ENCODE data around the gene BRI3BP. TPM values are rescaled to one million over a fixed set of nuclear protein-coding genes. Genes with fewer than 3 reads are reported as not detected.

BRI3BP gene
- total RNA-seq, 2 donors from 2014 or later: 5.9 to 8.0 TPM

DNA sequence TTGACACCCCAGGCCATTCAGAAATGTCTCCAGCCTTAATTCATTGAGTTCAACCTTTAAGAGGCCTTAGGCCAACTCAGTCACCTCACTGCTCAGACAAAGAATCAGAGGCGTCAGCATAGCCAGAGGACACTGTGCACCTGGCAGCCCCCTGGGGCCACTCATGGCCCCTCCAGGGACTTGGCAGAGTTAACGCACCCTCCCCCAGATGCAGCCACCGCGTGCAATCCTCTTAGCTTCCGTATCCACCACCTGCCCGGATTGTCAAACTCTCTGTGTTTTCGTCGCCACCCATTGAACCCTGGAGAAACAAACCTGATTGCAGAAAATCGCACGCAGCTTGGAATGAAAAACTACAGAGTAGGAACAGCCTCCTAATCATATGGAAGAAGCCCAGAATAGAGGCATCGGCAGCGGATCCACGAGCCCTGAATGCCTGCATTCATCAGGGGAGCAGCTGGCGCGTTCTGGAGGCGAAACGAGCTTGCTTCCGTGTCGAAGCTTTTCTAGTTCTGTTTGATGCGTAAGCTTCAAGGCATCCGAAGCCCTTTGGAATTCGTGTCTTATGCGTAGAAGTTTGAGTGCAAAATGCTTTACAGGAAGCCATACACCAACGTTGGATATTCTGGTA, 22.4 kb downstream of the BRI3BP start:
- Histone ChIP-seq H3K27ac (no peak overlapping the region), H3K36me3 (replicated peaks in 1 of 2; ENCODE audit: insufficient read depth in 1 of 2, low read depth in 2 of 2) (no peaks in the 10 kb centered on the region), H3K9me3 (no peaks in the 10 kb centered on the region), H3K4me3 (no peak overlapping the region), H3K4me1 (peaks cover 23% of the 10 kb centered on the region), H3K27me3 (no peaks in the 10 kb centered on the region)
- no peak for DNase-seq
- TF ChIP-seq, protein P1, sequence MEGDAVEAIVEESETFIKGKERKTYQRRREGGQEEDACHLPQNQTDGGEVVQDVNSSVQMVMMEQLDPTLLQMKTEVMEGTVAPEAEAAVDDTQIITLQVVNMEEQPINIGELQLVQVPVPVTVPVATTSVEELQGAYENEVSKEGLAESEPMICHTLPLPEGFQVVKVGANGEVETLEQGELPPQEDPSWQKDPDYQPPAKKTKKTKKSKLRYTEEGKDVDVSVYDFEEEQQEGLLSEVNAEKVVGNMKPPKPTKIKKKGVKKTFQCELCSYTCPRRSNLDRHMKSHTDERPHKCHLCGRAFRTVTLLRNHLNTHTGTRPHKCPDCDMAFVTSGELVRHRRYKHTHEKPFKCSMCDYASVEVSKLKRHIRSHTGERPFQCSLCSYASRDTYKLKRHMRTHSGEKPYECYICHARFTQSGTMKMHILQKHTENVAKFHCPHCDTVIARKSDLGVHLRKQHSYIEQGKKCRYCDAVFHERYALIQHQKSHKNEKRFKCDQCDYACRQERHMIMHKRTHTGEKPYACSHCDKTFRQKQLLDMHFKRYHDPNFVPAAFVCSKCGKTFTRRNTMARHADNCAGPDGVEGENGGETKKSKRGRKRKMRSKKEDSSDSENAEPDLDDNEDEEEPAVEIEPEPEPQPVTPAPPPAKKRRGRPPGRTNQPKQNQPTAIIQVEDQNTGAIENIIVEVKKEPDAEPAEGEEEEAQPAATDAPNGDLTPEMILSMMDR (IDR thresholded peaks at IDR 0.05): no peak
- TF ChIP-seq POLR2A (IDR thresholded peaks at IDR 0.05): no peak
- 92 to 96% methylated on average over 24 of the region's 24 CpGs for WGBS, 2 donors
- no peak for ATAC-seq
- intact Hi-C loops (cut with DNase I): no loop called here

DNA sequence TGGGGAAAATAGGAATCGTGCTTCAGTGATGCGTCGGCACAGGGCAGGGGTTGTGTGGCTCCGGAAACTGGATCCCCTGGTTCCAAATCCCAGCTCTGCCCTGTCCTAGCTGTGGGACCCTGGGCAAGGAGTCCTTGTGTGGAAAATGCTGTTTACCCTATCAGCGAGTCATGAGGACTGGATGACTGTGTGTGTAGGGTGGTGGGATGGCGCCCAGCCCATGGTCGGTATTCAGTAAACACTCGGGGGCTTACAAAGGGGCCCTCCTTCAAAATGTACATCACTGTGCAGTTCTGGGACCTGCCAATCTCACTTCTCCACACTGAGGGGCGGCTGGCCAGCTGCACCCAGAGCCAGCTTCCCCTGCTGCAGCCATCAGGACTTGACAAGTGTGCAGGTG, 24.4 kb downstream of the BRI3BP start:
- no peak for TF ChIP-seq POLR2A (IDR thresholded peaks at IDR 0.05)
- TF ChIP-seq, protein P1 (IDR thresholded peaks at IDR 0.05): no peak
- Histone ChIP-seq H3K36me3 (replicated peaks in 1 of 2; ENCODE audit: insufficient read depth in 1 of 2, low read depth in 2 of 2) (no peaks in the 10 kb centered on the region), H3K4me3 (no peak overlapping the region), H3K9me3 (no peaks in the 10 kb centered on the region), H3K4me1 (peaks cover 22% of the 10 kb centered on the region), H3K27ac (no peak overlapping the region), H3K27me3 (no peaks in the 10 kb centered on the region)
- intact Hi-C loops (cut with DNase I): no loop called here
- ATAC-seq (no peak), DNase-seq (no peak)
- 95 to 97% methylated on average over 9 of the region's 9 CpGs for WGBS, 2 donors

DNA sequence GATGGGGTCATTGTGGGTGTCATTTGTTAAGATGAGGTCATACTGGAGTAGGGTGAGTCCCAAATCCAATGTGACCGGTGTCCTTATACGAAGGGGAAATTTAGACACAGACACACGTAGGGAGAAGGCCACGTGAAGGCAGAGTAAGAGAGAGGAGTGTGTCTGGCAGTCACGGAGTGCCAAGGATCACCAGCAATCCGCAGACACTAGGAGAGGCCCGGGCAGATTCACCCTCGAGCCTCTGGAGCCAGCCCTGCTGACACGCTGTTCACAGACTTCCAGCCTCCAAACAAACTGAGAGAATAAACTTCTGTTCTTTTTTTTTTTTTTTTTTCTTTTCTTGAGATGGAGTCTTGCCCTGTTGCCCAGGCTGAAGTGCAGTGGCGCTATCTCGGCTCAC, 24.9 kb downstream of the BRI3BP start:
- Histone ChIP-seq H3K9me3 (no peaks in the 10 kb centered on the region), H3K4me3 (no peak overlapping the region), H3K27ac (no peak overlapping the region), H3K27me3 (no peaks in the 10 kb centered on the region), H3K4me1 (peaks cover 17% of the 10 kb centered on the region), H3K36me3 (replicated peaks in 1 of 2; ENCODE audit: insufficient read depth in 1 of 2, low read depth in 2 of 2) (no peaks in the 10 kb centered on the region)
- DNase-seq: no peak
- TF ChIP-seq, protein P1 (IDR thresholded peaks at IDR 0.05): no peak
- intact Hi-C loops (cut with DNase I): no loop called here
- 96 to 98% methylated on average over 11 of the region's 11 CpGs for WGBS, 2 donors
- no peak for ATAC-seq

DNA sequence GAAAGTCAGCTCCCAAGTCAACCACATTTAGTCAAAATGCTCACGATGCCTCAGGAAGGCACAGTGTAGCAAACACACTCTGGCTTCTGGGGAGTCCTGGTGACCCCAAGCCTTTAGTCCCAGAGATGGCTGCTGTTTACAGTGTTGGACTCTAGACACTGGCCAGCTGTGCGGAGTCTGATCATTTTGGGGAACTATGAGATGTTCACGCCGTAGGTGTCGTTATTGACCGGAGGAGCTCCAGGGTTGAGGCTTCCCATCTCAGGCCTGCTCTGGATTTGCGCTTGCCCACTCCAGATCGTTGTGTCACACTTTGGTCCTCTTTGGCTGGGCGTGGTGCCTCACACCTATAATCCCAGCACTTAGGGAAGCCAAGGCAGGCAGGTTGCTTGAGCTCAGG, 27.7 kb downstream of the BRI3BP start:
- 96% methylated on average over 7 to 9 of the region's 9 CpGs for WGBS, 2 donors
- Histone ChIP-seq H3K4me1 (no peaks in the 10 kb centered on the region), H3K27ac (no peak overlapping the region), H3K4me3 (no peak overlapping the region), H3K9me3 (no peaks in the 10 kb centered on the region), H3K36me3 (replicated peaks in 1 of 2; ENCODE audit: insufficient read depth in 1 of 2, low read depth in 2 of 2) (no peaks in the 10 kb centered on the region), H3K27me3 (no peaks in the 10 kb centered on the region)
- TF ChIP-seq POLR2A (IDR thresholded peaks at IDR 0.05): no peak
- TF ChIP-seq, protein P1 (IDR thresholded peaks at IDR 0.05): no peak
- intact Hi-C loops (cut with DNase I): no loop called here
- ATAC-seq: no peak
- DNase-seq: no peak

DNA sequence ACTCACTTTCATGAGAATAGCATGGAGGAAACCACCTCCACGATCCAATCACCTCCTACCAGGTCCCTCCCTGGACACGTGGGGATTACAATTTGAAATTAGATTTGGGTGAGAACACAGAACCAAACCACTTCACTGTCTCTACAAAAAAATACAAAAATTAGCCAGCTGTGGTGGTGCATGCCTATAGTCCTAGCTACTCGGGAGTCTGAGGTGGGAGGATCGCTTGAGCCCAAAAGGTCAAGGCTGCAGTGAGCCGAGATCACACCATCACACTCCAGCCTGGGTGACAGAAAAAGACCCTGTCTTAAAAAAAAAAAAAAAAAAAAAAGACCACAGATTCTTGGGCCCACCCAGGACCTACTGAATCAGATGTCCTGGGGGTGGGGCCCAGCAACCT, 28.3 kb downstream of the BRI3BP start:
- ATAC-seq (no peak), DNase-seq (no peak)
- Histone ChIP-seq H3K36me3 (replicated peaks in 1 of 2; ENCODE audit: insufficient read depth in 1 of 2, low read depth in 2 of 2) (no peaks in the 10 kb centered on the region), H3K4me1 (no peaks in the 10 kb centered on the region), H3K27me3 (no peaks in the 10 kb centered on the region), H3K9me3 (no peaks in the 10 kb centered on the region), H3K4me3 (no peak overlapping the region), H3K27ac (no peak overlapping the region)
- 78 to 82% methylated on average over 5 of the region's 5 CpGs for WGBS, 2 donors
- TF ChIP-seq, protein P1 (IDR thresholded peaks at IDR 0.05): no peak
- no peak for TF ChIP-seq POLR2A (IDR thresholded peaks at IDR 0.05)
- intact Hi-C loops (cut with DNase I): no loop called here

Data from body of pancreas (tissue), 4 donors.